ENCODE data around the gene NXN. TPM values are rescaled to one million over a fixed set of nuclear protein-coding genes. Genes with fewer than 3 reads are reported as not detected.

NXN gene
- total and polyA plus RNA-seq, 2 experiments from 2014 or later: 8.0 to 41.9 TPM

- in situ Hi-C loops (cut with MboI): no loop called here
Measured at GRCh38 chr17:1018547-1018946, 39.0 kb upstream of the NXN start.

GRCh38 chr17:1013729-1014090, 34.1 kb upstream of the NXN start:
- H3K27me3 ChIP-seq (replicated peaks; ENCODE audit: insufficient read depth): no peaks in the 10 kb centered on the region
- no peak overlapping the region for H3K4me2 ChIP-seq (ENCODE audit: unreplicated experiment)
- in situ Hi-C loops (cut with MboI): no loop called here
- H3K9ac ChIP-seq: no peak overlapping the region
- TF ChIP-seq EZH2phosphoT487 (IDR thresholded peaks at IDR 0.05; ENCODE audit: insufficient read depth, low read depth) (no peak), EZH2 (IDR thresholded peaks at IDR 0.05; ENCODE audit: insufficient read depth, poor library complexity, severe bottlenecking) (no peak)
- no peaks in the 10 kb centered on the region for H3K36me3 ChIP-seq (ENCODE audit: low read depth)
- no peaks in the 10 kb centered on the region for H3F3A ChIP-seq (ENCODE audit: insufficient read depth)
- 89 to 90% methylated on average over 9 of the region's 9 CpGs for WGBS, 2 experiments (ENCODE audit: low coverage in 1 of 2, low lambda C conversion rate in 2 of 2, missing lambda C conversion rate in 2 of 2)
- no peaks in the 10 kb centered on the region for H3K9me2 ChIP-seq (ENCODE audit: insufficient read depth)
- no peak overlapping the region for H2AFZ ChIP-seq
- no peak overlapping the region for H3K27ac ChIP-seq
- DNase-seq: no peak
- no peak overlapping the region for H3K4me3 ChIP-seq
- no peaks in the 10 kb centered on the region for H4K20me1 ChIP-seq (ENCODE audit: insufficient read depth)
- no peaks in the 10 kb centered on the region for H3K9me3 ChIP-seq (ENCODE audit: low read depth)
- H3K79me2 ChIP-seq (ENCODE audit: insufficient read depth): no peaks in the 10 kb centered on the region
- no peaks in the 10 kb centered on the region for H3K4me1 ChIP-seq (ENCODE audit: insufficient read depth)

More at GRCh38 chr17:1018547-1018946, 39.0 kb upstream of the NXN start:
- H4K20me1 ChIP-seq (ENCODE audit: insufficient read depth): no peaks in the 10 kb centered on the region
- H2AFZ ChIP-seq: no peak overlapping the region
- H3K9me2 ChIP-seq (ENCODE audit: insufficient read depth): no peaks in the 10 kb centered on the region
- no peaks in the 10 kb centered on the region for H3K4me1 ChIP-seq (ENCODE audit: insufficient read depth)
- no peak overlapping the region for H3K9ac ChIP-seq
- H3K36me3 ChIP-seq (ENCODE audit: low read depth): no peaks in the 10 kb centered on the region
- H3K4me2 ChIP-seq (ENCODE audit: unreplicated experiment): no peak overlapping the region
- H3K27me3 ChIP-seq (replicated peaks; ENCODE audit: insufficient read depth): no peaks in the 10 kb centered on the region
- H3K27ac ChIP-seq: no peak overlapping the region
- no peak for DNase-seq
- H3K9me3 ChIP-seq (ENCODE audit: low read depth): no peaks in the 10 kb centered on the region
- no peaks in the 10 kb centered on the region for H3F3A ChIP-seq (ENCODE audit: insufficient read depth)
- TF ChIP-seq EZH2phosphoT487 (IDR thresholded peaks at IDR 0.05; ENCODE audit: insufficient read depth, low read depth): no peak
- no peak for TF ChIP-seq EZH2 (IDR thresholded peaks at IDR 0.05; ENCODE audit: insufficient read depth, poor library complexity, severe bottlenecking)
- H3K4me3 ChIP-seq: no peak overlapping the region
- H3K79me2 ChIP-seq (ENCODE audit: insufficient read depth): no peaks in the 10 kb centered on the region
- WGBS, 2 experiments (ENCODE audit: low coverage in 1 of 2, low lambda C conversion rate in 2 of 2, missing lambda C conversion rate in 2 of 2): 92 to 97% methylated on average over 7 to 11 of the region's 11 CpGs

GRCh38 chr17:1012823-1013728, 33.5 kb upstream of the NXN start:
- Histone ChIP-seq H3F3A (ENCODE audit: insufficient read depth) (no peaks in the 10 kb centered on the region), H3K9me2 (ENCODE audit: insufficient read depth) (no peaks in the 10 kb centered on the region), H3K27ac (no peak overlapping the region), H3K9ac (no peak overlapping the region), H2AFZ (no peak overlapping the region), H3K4me1 (ENCODE audit: insufficient read depth) (no peaks in the 10 kb centered on the region), H3K27me3 (replicated peaks; ENCODE audit: insufficient read depth) (no peaks in the 10 kb centered on the region), H3K4me3 (no peak overlapping the region), H3K4me2 (ENCODE audit: unreplicated experiment) (no peak overlapping the region), H3K9me3 (ENCODE audit: low read depth) (no peaks in the 10 kb centered on the region), H4K20me1 (ENCODE audit: insufficient read depth) (no peaks in the 10 kb centered on the region), H3K36me3 (ENCODE audit: low read depth) (no peaks in the 10 kb centered on the region), H3K79me2 (ENCODE audit: insufficient read depth) (no peaks in the 10 kb centered on the region)
- WGBS, 2 experiments (ENCODE audit: low coverage in 1 of 2, low lambda C conversion rate in 2 of 2, missing lambda C conversion rate in 2 of 2): 86 to 90% methylated on average over 21 to 30 of the region's 30 CpGs
- DNase-seq: no peak
- in situ Hi-C loops (cut with MboI): no loop called here
- TF ChIP-seq EZH2 (IDR thresholded peaks at IDR 0.05; ENCODE audit: insufficient read depth, poor library complexity, severe bottlenecking) (no peak), EZH2phosphoT487 (IDR thresholded peaks at IDR 0.05; ENCODE audit: insufficient read depth, low read depth) (no peak)

GRCh38 chr17:1011760-1012735, 32.5 kb upstream of the NXN start:
- Histone ChIP-seq H3K4me1 (ENCODE audit: insufficient read depth) (no peaks in the 10 kb centered on the region), H3K79me2 (ENCODE audit: insufficient read depth) (no peaks in the 10 kb centered on the region), H3F3A (ENCODE audit: insufficient read depth) (no peaks in the 10 kb centered on the region), H2AFZ (no peak overlapping the region), H3K9me3 (ENCODE audit: low read depth) (no peaks in the 10 kb centered on the region), H3K9ac (no peak overlapping the region), H3K9me2 (ENCODE audit: insufficient read depth) (no peaks in the 10 kb centered on the region), H3K4me3 (no peak overlapping the region), H3K4me2 (ENCODE audit: unreplicated experiment) (no peak overlapping the region), H4K20me1 (ENCODE audit: insufficient read depth) (no peaks in the 10 kb centered on the region), H3K36me3 (ENCODE audit: low read depth) (no peaks in the 10 kb centered on the region), H3K27ac (no peak overlapping the region), H3K27me3 (replicated peaks; ENCODE audit: insufficient read depth) (no peaks in the 10 kb centered on the region)
- 88 to 89% methylated on average over 49 to 57 of the region's 57 CpGs for WGBS, 2 experiments (ENCODE audit: low coverage in 1 of 2, low lambda C conversion rate in 2 of 2, missing lambda C conversion rate in 2 of 2)
- in situ Hi-C loops (cut with MboI): no loop called here
- TF ChIP-seq EZH2phosphoT487 (IDR thresholded peaks at IDR 0.05; ENCODE audit: insufficient read depth, low read depth): no peak
- TF ChIP-seq EZH2 (IDR thresholded peaks at IDR 0.05; ENCODE audit: insufficient read depth, poor library complexity, severe bottlenecking): no peak
- DNase-seq: no peak

Measured in GM23248 (cell line).